Measurements from ENCODE around the gene TBL1X.
"Not testable (repeated sequence)": the region's sequence is repeated elsewhere in the genome, so short reads cannot be mapped to it uniquely, and the experiment has no call there.

TBL1X gene

GRCh38 chrX:9501362-9501761 lies 36.5 kb downstream of the TBL1X start:
- no peak for DNase-seq

- no peak for DNase-seq
These were observed 38.4 kb downstream of the TBL1X start for GRCh38 chrX:9503261-9503660.

- DNase-seq: no peak
These were observed 45.5 kb downstream of the TBL1X start for GRCh38 chrX:9510366-9510765.

GRCh38 chrX:9510980-9511379 lies 46.1 kb downstream of the TBL1X start:
- DNase-seq: no peak

- no peak for DNase-seq
These were observed 50.6 kb downstream of the TBL1X start for GRCh38 chrX:9515489-9515888.

GRCh38 chrX:9515973-9516538 lies 51.2 kb downstream of the TBL1X start:
- no peak for DNase-seq

- no peak for DNase-seq
These were observed 51.8 kb downstream of the TBL1X start for GRCh38 chrX:9516635-9517034.

GRCh38 chrX:9518051-9518450 lies 53.2 kb downstream of the TBL1X start:
- DNase-seq: no peak

GRCh38 chrX:9518889-9519288 lies 54.0 kb downstream of the TBL1X start:
- no peak for DNase-seq

- DNase-seq: no peak
These were observed 54.8 kb downstream of the TBL1X start for GRCh38 chrX:9519546-9520216.

GRCh38 chrX:9520217-9520590 lies 55.3 kb downstream of the TBL1X start:
- no peak for DNase-seq

GRCh38 chrX:9522378-9523155 lies 57.7 kb downstream of the TBL1X start:
- no peak for DNase-seq

GRCh38 chrX:9525511-9526248 lies 60.8 kb downstream of the TBL1X start:
- no peak for DNase-seq

GRCh38 chrX:9526965-9527364 lies 62.1 kb downstream of the TBL1X start:
- no peak for DNase-seq

- DNase-seq: no peak
These were observed 63.6 kb downstream of the TBL1X start for GRCh38 chrX:9528498-9528897.

GRCh38 chrX:9529223-9529622 lies 64.4 kb downstream of the TBL1X start:
- DNase-seq: no peak

GRCh38 chrX:9530848-9531274 lies 66.0 kb downstream of the TBL1X start:
- DNase-seq: no peak

GRCh38 chrX:9532349-9532748 lies 67.5 kb downstream of the TBL1X start:
- no peak for DNase-seq

GRCh38 chrX:9533611-9534010 lies 68.8 kb downstream of the TBL1X start:
- DNase-seq: no peak

GRCh38 chrX:9534686-9535085 lies 69.8 kb downstream of the TBL1X start:
- no peak for DNase-seq

GRCh38 chrX:9535101-9535500 lies 70.2 kb downstream of the TBL1X start:
- no peak for DNase-seq

GRCh38 chrX:9536156-9536555 lies 71.3 kb downstream of the TBL1X start:
- not testable (repeated sequence) for DNase-seq

GRCh38 chrX:9537781-9538180 lies 72.9 kb downstream of the TBL1X start:
- no peak for DNase-seq
